ENCODE results near the gene THADA.

- TF ChIP-seq TCF7L2 (IDR thresholded peaks at IDR 0.05; ENCODE audit: borderline replicate concordance, low read depth, low read length): no peak
- no peak for TF ChIP-seq ZNF621 (tag by site-specific recombination; IDR thresholded peaks at IDR 0.05)
- no peak for TF ChIP-seq ZNF10 (tag by site-specific recombination; IDR thresholded peaks at IDR 0.05)
- no peak for TF ChIP-seq ZNF362 (tag by site-specific recombination; IDR thresholded peaks at IDR 0.05)
- no peak for TF ChIP-seq ZNF211 (tag by site-specific recombination; IDR thresholded peaks at IDR 0.05; ENCODE audit: low read depth)
- TF ChIP-seq CTCF (tag by site-specific recombination; IDR thresholded peaks at IDR 0.05): no peak
- no peak for TF ChIP-seq ZNF785 (tag by site-specific recombination; IDR thresholded peaks at IDR 0.05)
- TF ChIP-seq ZBTB26 (tag by site-specific recombination; optimal IDR thresholded peaks at IDR 0.05): no peak
- no peak for TF ChIP-seq ZEB2 (tag by site-specific recombination; IDR thresholded peaks at IDR 0.05)
- TF ChIP-seq ZNF26 (tag by site-specific recombination; IDR thresholded peaks at IDR 0.05): no peak
Observed at GRCh38 chr2:43333656-43334144, 262.1 kb downstream of the THADA start.

Data from HEK293 (cell line).